GM19240 (cell line): Measurements from ENCODE around the gene MTCH1.

Experiments
- DNase-seq: peaks from one replicate; pipeline ENCODE4 v3.0.0; 2011; ENCODE audit warnings: low spot score; ENCODE audit not compliant: insufficient read length

The MTCH1 gene

DNA sequence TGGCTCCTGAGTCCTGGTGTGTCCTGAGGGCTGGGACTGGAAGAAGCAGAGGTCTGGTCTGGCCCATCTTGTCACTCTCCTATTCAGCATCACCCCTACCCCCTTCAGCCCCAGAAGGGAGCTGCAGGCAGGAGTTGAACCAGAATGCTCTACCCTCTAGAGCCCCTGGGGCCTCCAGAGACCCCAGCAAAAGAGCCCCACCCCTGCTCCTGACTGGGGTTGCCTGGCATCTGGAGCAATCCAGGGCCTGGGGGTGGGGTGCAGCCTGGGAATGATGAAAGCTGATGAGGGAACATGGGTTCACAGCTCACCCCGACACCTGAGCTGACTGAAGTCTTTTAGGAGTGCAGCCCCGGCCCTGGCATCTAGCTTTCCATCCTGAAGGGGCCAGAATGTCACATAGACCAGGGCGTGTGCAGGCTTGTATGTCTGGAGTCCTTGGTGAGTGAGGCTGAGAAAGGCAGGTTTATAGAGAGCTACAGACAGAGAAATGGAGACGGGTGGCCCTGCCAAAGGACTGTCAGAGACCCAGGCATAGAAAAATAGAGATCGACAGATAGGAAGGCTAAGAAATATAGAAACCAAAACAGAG lies 31.7 kb upstream of the MTCH1 start:
- no peak for DNase-seq

DNA sequence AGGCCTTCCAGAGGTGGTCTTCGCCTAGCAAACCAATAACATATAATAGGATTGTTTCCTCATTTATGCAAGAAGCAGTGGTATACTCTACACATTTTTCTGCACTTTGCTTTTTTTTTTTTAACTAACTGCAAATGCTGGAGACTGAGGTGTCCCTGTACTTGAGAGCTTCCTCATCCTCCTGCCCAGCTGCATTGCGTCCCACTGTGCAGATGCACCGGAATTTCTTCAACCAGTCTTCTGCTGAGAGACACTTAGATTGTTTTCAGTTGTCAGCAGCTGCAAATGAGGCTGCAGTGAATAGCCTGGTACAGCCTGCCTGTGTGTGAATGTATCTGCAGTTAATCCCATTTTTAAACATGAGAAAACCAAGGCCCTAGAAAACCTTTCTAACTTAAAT lies 31.0 kb upstream of the MTCH1 start:
- no peak for DNase-seq

DNA sequence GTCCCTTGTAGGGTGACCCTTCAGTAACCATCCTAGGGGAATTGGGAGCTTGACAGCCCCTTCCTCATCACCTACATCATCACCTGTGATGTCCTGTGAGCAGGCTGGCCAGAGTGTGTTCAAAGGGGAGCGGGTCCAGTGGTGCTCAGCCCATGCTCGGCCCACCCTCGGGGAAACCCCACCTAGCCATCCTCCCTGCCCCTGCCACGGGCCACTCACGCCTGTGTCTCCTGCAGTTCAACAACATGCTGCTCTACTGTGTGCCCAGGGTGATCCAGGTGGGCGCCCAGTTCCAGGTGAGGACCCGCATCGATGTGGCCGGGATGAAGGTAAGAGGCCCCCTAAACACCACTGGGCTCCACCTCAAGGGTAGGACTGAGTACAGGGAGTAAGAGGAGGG lies 29.5 kb upstream of the MTCH1 start:
- DNase-seq: no peak

DNA sequence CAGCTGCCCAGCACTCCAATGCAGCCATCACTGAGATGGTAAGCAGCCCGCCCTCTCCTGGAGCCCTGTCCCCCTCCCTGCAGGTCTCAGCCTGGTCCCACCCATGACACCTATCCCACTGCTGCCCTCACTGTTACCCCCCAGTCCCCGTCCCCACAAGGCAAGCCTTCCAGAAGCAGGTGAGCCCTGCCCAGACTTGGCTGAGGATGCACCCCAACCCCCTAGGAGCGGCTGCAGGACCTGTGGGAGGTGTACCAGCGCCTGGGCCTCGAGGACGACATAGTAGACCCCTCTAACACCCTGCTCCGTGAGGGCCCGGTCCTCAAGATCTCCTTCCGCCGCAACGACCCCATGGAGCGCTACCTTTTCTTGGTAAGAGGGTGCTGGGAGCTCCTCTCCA lies 28.7 kb upstream of the MTCH1 start:
- DNase-seq: no peak

DNA sequence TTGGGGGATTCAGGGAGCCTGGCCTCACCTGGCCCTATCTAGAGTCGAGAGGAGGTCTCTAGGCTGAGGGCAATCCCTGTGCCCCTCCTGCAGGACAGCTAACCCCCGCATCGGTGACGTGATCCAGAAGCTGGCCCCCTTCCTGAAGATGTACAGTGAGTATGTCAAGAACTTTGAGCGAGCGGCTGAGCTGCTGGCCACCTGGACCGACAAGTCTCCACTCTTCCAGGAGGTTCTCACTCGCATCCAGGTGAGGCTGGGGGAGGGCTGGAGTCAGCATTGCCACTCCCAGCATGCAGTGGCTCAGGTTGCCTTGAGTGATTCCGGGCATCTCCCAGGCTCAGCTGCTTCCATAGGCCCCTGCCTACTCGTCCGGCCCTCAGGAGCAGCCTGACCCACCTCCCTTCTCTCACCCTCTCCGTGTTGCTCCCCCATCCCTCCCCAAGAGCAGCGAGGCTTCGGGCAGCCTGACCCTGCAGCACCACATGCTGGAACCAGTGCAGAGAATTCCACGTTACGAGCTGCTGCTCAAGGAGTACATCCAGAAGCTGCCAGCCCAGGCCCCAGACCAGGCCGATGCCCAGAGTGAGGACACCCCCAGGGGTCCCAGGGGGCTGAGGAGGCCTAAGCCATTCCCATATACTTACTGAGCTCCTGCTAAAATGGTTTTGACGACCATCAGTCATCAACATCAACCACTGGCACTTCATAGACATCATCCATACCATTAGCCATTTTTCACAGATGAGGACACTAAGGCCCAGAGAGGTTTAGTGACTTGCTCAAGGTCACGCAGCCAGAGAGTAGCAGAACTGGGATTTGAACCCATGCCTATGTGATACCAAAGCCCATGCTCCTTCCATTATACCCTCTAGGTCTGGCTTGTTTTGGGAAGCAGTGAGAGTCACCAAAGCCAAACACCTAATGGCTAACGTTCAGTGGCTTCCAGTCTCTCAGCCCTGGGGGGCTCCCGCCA lies 27.8 kb upstream of the MTCH1 start:
- DNase-seq: no peak

DNA sequence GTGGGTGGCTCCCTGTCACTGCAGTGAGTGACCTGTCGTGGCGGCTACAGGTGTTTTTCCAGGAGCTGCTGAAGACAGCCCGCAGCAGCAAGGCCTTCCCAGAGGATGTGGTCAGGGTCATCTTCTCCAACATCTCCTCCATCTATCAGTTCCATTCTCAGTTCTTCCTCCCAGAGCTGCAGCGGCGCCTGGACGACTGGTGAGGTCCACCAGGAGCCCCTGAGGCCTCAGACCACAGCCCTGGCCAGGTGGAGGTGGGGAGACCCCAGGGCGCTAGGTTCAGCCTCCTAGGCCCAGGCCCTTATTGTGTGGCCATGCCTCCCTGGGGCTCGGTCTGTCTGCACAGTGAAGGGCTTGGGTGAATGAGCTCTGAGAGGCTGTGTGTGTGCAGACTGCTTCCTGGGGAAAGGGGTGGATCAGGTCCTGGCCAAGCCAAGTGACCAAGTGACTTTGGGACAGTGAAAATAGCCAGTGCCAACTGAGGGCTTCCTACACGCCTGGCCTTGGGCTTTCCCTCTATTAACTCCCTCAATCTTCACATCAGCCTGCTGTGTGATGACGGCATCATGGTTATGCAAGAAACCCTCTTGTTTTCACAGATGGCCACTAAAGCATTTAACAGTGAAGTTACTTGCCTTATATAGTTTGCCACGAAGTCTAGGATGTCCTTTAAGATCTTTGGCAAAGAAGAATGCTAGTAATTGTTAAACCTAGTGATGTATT lies 25.8 kb upstream of the MTCH1 start:
- no peak for DNase-seq

DNA sequence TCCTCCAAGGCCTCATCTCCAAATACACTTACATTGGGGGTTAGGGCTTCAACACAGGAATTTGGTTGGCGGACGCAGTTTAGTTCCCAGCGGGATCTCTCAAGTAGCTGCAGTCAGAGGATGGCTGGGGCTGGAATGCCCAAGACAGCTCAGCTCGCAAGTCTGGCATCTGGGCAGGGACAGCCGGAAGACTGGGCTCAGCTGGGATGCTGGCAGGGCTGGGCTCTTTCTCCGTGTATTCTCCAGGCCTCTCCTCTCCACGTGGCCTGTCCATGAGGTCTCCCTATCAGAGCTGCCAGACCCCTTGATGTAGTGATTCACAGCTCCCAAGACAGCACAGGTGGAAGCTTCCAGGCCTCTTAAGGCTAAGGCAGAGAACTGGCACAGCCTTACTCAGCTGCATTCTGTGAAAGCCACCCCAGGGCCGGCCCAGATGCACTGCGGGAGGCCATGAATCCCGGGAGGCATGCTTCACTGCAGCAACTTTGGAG lies 24.5 kb upstream of the MTCH1 start:
- no peak for DNase-seq

DNA sequence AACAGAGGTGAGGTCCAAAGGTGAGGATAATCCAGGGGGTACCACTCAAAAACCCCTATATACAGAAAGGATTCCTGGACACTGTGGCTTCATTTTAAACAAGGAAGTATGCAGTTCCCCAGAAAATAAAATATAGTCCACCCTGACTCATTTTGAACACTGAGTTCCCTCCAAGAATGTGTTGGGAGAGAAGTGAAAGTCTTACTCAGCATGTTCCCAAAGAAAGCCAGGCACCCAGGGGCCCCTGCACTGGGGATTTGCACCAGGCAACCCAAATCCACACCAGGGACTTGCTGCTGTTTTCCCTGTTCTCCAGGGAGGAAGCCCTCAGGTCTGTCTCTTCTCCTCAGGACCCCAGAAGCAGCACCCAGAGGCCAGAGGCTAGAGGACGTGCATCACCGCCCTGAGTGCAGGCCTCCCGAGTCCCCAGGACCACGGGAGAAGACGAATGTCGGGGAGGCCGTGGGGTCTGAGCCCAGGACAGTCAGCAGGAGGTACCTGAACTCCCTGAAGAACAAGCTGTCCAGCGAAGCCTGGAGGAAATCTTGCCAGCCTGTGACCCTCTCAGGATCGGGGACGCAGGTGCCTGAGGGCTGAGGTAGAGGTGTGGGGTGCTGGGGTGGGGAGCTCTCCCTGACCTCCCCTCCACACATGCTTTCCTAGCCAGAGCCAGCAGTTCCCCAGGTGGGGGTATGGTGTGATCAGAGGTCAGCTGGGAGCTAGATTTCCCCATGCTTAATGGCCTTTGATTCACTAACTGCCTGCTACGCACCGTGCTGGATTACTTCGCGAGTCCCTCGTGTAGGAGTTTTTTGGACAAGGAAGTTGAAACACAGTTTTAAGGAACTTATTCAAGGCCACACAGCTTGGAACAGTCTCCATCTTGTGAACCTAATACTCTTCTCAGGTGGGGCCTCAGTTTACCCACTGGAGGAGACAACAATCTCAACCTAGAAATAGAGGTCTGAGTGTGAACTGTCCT lies 22.8 kb upstream of the MTCH1 start:
- no peak for DNase-seq

DNA sequence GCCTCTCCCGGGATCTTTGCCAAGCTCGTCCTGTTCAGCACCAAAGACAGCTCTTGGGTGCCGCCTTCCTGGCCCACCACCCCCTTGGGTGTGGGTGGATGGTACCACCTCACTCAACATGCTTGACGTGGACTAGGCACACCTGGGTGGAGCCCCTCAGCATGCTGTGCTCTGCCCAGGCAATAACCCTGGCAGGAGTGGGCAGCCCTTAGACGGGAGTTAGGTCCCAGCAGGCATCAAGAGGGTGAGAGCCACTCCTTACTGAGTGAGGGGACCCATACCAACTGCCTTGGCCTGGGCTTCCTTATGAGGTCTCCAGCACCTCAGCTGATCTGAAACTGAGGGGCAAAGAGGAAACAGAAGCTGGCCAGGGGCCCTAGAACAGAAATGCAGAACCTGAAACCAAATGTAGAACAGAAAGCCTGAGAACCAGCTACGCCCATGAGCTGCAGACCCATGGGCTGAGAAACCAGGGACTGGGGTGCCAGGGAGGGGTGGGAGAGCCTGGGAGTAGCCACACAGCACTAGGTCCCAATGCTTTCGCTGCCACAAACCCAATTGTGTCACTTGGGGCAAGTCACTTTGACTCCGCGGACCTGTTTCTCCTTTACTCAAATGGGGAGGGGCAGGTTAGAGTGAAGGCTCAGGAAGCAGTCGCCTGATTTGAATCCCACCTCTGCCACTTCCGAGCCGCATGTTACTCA lies 21.5 kb upstream of the MTCH1 start:
- DNase-seq: no peak

DNA sequence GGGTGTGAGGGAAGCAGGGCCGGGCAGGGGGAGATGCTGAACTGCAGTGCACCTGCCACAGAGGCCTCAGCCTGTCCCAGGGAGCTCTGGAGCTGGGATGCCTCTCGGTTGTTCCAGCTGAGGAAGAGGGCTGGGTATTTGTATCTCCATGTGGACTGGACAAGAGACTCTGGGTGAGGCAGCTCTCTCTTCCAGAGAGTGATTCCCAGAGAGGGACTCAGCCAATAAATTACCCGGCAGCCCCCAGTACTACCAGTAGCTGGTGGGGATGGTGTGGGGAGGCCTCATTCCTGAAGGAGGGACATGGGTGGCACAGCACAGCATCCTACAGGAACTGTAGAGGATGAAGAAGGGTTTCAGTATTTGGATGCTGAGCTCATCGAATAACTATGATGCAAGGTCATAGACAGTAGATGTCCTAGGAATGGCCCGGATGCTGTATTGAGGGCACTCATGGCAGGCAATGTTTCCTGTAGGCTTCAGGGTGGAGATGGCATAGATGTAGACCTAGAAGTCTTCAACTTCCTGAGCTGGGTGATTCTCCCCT lies 20.9 kb upstream of the MTCH1 start:
- no peak for DNase-seq

DNA sequence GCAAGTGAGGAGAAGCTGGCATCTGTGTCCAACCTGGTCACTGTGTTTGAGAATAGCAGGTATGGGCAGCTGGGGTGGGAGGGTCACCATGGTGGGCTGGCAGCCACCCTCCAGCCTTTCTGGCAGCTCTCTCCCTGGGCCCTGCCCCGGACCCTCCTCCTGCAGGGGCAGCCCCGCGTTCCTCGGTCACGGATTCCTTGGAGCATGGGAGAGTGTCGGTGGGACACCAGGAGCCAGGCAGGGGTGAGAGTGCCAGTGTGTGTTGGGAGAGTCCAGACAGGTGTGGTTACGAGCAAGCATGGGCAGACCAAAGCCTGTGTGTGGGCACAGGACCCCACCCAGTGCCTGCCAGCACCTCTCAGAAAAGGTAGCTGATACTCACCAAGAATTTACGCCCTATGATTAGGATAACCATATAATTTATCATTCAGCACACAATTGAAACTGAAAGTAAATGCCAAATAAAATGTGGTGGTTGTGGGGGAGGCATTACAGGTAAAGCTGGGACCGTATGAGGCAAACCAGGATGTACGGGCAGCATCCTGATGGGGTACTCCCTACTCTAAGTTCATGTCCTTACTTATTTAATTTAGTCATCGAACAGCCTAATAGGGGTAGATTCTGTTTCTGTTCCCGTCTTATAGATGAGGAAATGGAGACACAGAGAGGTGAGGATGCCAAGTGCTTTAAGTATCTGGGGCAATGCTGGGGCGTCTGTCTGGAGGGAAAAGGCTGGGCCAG lies 20.0 kb upstream of the MTCH1 start:
- no peak for DNase-seq

DNA sequence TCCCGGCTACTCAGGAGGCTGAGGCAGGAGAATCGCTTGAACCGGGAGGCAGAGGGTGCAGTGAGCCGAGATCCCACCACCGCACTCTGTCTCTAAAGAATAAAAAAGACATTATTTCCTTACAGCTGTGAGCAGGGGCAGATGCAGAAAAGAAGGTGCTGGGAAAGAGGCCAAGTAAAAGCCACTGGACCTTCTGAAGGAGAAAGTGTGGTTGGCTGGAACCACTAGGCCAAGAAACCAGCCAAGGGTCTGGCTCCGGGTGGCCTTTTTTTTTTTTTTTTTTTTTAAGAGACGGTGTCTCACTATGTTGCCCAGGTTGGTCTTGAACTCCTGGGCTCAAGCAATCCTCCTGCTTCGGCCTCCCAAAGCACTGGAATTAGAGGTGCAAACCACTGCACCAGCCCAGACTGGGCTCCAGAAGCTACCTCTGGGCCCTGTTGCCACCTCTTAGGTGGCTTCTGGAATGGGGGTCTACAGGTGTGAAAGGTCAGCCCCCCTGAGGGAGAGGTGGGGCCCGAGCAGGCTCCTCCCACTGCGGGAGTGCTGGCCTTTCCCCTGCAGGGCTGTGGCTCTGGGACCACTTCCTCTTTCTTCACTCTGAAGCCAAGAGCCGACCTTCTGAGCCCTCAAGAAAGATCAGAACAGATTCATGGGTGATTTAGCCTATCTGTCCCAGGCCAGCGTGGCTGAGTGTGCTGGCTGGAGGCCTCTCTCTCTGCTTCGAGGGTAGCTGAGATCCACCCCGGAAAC lies 19.2 kb upstream of the MTCH1 start, which contains the start of gene FGD2:
TSS of gene FGD2 (plus strand) at position 595 of the 750 bp plus-strand sequence. CDS start 163 bp downstream, outside the sequence.
- peak; percentile 97 for DNase-seq

DNA sequence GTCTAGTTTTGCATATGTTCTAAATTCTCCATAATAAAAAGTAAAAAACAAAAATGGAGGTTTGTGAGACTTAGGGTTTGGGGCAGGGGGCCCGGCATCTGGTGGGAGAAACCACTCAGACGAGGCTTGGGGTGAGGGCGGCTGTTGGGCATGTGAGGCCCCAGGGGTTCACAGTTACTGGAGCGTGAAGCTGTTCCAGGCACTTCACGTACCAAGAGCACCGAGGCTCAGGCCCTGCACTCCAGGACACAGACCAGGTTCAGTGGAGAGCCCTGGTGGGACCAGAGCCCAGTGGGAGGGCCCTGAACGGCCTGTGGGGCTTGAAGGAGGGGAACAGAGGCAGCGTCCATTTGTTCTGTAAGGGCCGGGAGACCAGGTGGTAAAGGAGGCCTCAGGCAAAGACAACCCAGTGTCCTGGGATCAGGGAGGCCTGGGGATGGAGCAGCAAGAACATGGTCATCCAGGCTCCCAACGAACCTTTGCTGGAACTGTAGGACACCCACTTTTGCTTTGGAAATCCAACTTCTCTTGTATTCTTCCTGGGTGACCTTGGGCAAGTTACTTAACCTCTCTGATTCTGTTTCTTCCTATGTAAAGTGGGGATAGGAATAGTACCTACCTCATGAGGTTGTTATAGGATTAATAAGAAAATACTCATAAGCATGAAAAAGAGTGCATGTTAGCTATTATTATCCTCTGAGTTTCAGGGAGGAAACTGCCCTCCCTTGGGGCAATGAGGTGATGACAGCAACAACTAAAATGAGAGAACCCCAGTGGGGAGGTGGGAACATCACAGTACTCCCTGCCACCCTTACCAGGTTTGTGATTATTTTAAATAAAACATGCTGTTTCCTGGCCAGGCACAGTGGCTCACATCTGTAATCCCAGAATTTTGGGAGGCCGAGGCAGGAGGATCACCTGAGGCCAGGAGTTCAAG lies 18.3 kb upstream of the MTCH1 start:
- DNase-seq: no peak

DNA sequence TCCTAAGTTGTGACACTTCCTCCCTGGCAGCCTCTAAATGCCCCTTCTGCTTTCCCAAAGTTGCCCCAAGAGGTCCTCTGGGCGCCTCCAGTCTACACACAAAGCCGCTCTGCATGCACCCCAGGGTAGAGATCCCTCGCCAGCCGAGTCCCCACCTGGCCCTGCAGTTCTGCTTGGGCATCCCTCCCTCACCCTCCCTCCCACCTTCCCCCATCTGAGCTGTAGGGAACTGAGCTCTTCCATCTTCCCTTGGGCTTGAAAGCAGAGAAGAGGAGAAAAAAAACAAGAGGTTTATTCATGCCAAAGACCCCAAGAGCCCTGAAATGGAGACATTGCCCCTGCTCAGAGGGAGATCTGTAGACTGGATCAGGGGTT lies 13.7 kb upstream of the MTCH1 start:
- DNase-seq: no peak

DNA sequence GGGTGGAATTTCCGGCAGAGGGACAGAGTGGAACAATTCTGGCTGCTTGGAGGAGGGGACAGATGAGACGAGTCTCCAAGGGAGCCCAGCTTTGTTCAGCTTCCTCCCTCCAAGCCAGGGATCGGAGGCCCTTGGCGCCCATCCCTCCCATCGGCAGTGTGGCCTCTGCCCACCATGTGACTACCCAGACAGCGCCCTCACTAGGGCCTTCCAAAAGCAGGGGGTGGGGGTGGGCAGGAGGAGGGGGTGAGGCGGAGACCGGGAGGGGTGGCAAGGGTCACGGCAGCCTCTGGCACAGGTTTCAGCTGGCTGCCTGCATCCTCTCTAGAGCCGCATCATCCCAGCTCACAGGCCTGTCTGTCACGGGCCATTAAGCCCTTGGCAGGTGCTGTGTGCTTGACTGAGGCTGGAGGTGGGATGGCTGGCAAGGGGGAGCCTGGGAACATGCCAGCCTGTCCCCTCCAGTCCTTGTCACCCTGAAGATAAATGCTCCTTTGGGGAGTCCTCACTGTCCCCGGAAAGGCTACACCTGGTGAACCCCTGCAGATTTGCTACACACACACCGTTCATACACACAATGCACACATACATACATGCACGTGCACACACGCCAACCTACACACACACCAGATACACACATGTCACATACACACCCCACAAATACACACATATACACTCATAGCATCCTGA lies 13.2 kb upstream of the MTCH1 start:
- DNase-seq: no peak

DNA sequence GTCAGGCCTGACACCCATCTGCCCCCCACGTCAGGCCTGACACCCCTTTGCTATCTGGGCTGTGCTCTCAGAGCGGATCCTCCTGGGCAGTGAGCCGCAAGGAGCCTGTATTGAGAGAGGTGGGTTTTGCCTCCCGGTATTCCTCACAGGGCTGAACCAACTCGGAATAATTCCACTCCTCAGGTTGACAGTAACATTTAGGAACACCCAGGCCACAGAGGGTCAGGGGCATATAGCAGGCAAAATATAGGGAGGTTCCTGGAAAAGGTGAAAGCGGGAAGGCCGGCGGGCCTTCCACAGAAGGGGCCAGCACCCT lies 12.7 kb upstream of the MTCH1 start:
- DNase-seq: no peak
